Measurements from ENCODE around the gene RHO.

- TF ChIP-seq CTCF (IDR thresholded peaks at IDR 0.05; ENCODE audit: low read depth, low read length) = no peak
- TF ChIP-seq EZH2phosphoT487 (IDR thresholded peaks at IDR 0.05; ENCODE audit: low read depth) = no peak
Measured at GRCh38 chr3:129501630-129502029, 26.8 kb upstream of the RHO start.

Measured in OCI-LY3 (cell line).